Mesodermal cell (in vitro differentiated cells): Measurements from ENCODE around the gene MAP3K12.
A peak's percentile ranks its signal among the peaks of the same experiment; 100 is the strongest.

Source experiments
- H3K27ac ChIP-seq: 2 replicates; pipeline ENCODE4 v1.7.0; 2013; ENCODE audit warnings: mild to moderate bottlenecking, low read depth, low read length, moderate library complexity; ENCODE audit not compliant: severe bottlenecking
- H3K36me3 ChIP-seq: 2 replicates; pipeline ENCODE4 v1.7.1; 2013; ENCODE audit warnings: mild to moderate bottlenecking, low read length, moderate library complexity; ENCODE audit not compliant: control insufficient read depth, insufficient read depth
- H3K4me1 ChIP-seq: one replicate; pipeline ENCODE4 v1.7.1; 2013; ENCODE audit warnings: mild to moderate bottlenecking, low read length; ENCODE audit not compliant: insufficient read depth, control insufficient read depth, poor library complexity, severe bottlenecking
- H3K4me3 ChIP-seq: 2 replicates; pipeline ENCODE4 v1.7.0; 2013; ENCODE audit warnings: low read length, control low read depth, mild to moderate bottlenecking; ENCODE audit not compliant: insufficient read depth, poor library complexity, severe bottlenecking; ENCODE audit errors: extremely low read depth
- H3K9me3 ChIP-seq: 2 replicates; pipeline ENCODE4 v1.7.1; 2013; ENCODE audit warnings: mild to moderate bottlenecking, low read length, moderate library complexity; ENCODE audit not compliant: control insufficient read depth
- WGBS, 2 experiments: methylation state at CpG; one replicate each; pipeline ENCODE4 v1.1.5; 2013; ENCODE audit warnings: missing lambda C conversion rate in 2 of 2; ENCODE audit not compliant: insufficient coverage in 2 of 2; 5-methylcytosine and 5-hydroxymethylcytosine counted together

The MAP3K12 gene

DNA sequence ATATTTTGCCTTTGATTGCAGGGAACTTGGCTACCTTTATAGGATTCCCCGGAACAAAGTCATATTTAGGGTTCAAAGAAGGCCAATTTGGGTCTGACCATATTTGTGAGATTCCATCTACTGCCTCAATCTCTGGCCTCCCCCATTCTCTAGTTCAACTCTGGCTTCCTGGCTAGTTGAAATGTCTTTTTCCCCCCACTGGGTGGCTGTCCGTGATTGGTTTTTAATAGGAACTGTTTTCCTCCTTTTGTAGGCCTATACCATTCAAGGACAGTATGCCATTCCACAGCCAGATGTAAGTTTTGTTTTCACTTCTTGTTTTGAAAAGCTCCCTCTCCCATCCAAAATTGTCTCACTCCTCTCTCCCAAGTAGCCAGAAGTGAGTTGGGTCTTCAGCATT, 33.6 kb downstream of the MAP3K12 start:
- H3K4me1 ChIP-seq: peaks cover 13% of the 10 kb centered on the region
- no peaks in the 10 kb centered on the region for H3K9me3 ChIP-seq
- peaks cover 98% of the 10 kb centered on the region for H3K36me3 ChIP-seq
- H3K4me3 ChIP-seq: no peak overlapping the region
- no peak overlapping the region for H3K27ac ChIP-seq
- WGBS, 2 experiments: 100% methylated on average over 1 to 2 of the region's 2 CpGs

- Histone ChIP-seq H3K36me3 (peaks cover 98% of the 10 kb centered on the region), H3K9me3 (no peaks in the 10 kb centered on the region), H3K27ac (no peak overlapping the region), H3K4me1 (peaks cover 13% of the 10 kb centered on the region), H3K4me3 (no peak overlapping the region)
- WGBS, 2 experiments: 100% methylated on average over 11 of the region's 11 CpGs; no CpG with 5 or more reads in 1 of the 2 experiments
Measured at GRCh38 chr12:53464685-53465418, 34.4 kb downstream of the MAP3K12 start.

DNA sequence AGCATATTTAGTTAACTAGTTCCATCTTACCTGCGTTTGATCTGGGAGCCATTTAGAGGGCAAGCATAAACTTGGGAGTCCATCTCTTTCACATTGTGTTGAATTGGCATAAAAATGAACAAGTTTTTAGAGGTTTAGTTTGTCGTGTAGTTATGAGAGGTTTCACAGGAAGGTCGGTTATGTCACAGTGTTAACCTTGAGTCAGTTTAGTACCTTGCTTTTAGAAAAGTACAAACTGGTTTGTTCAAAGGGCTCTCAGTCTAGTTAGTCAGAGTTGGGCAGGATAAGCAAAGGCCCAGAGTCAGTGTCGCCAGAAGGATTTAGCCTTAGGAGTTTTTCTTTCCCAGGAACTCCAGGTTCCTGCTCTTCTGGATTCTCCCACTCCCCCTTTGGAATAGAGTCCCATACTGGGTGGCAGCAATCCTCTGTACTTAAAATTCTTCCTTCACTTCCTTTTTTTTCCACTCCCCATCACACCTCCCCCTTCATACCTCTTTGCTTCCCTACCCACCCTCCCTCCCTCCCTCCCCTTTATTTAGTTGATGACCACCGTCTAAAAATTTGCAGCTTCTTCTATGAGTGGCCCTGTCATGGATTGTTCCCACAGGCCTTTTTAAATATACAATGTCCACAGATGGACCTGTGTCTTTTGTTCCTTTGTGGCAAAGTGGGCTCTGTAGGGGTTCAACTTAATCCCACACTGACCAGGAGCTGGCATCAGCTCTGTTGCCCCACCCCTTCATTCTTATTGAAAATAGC, 35.3 kb downstream of the MAP3K12 start:
- Histone ChIP-seq H3K4me1 (peaks cover 13% of the 10 kb centered on the region), H3K9me3 (no peaks in the 10 kb centered on the region), H3K4me3 (no peak overlapping the region), H3K27ac (peak overlapping the region; percentile 8), H3K36me3 (peaks cover 98% of the 10 kb centered on the region)
- WGBS, 2 experiments: 84 to 88% methylated on average over 3 to 4 of the region's 5 CpGs

DNA sequence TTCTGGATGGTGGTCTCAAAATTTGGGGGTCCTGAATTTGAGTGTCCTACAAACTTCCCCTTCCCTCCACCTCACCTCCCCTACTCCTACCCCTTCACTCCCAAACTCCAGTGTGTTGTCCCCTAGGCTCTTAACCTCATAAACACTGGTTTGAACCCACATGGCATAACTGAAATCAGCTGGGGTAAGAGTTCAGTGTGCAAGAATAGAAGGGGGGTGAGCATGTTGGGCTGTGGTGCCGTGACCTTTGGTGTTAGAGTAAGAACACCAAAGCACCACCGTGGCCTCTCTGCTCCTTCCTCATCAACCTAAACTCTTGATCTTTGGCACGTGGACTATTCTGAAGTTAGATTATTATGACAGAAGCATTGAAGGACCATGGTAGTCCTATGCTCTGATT, 36.3 kb downstream of the MAP3K12 start:
- Histone ChIP-seq H3K4me3 (no peak overlapping the region), H3K27ac (no peak overlapping the region), H3K9me3 (no peaks in the 10 kb centered on the region), H3K4me1 (peaks cover 13% of the 10 kb centered on the region), H3K36me3 (peaks cover 98% of the 10 kb centered on the region)
- 100% methylated on average over 2 of the region's 3 CpGs; no CpG with 5 or more reads in 1 of the 2 experiments for WGBS, 2 experiments

DNA sequence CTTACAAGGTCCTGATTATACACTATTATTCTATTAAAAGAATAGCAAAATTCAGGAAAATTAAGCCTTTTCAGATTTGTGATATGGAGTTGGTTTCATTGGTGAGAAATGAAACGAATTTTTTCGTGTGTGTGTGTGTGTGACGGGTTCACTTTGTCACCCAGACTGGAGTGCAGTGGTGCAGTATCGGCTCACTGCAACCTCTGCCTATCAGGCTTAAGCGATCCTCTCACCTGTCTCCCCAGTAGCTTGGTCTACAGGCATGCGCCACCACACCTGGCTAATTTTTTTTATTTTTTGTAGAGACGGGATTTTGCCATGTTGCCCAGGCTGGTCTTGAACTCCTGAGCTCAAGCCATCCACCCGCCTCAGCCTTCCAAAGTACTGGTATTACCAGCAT, 37.7 kb downstream of the MAP3K12 start:
- Histone ChIP-seq H3K4me1 (peaks cover 13% of the 10 kb centered on the region), H3K4me3 (no peak overlapping the region), H3K9me3 (no peaks in the 10 kb centered on the region), H3K27ac (no peak overlapping the region), H3K36me3 (peaks cover 98% of the 10 kb centered on the region)
- WGBS, 2 experiments: 94 to 95% methylated on average over 6 to 8 of the region's 8 CpGs

DNA sequence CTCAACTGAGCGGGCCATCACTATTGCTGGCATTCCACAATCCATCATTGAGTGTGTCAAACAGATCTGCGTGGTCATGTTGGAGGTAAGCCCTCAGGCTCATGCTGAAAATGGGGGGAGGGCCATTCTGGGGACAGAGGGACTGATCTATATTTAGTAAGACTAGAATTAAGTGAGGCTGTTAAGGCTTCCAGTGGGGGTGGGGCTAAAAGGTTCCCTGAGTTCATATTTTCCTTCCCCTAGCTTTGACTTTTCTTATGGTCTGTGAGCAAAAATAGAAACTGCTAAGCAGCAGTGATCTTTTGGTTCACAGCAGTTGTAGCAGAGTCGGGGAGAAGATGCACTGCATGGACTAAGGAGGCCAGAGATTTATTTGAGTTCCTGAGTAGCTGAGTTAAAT, 38.2 kb downstream of the MAP3K12 start:
- peaks cover 98% of the 10 kb centered on the region for H3K36me3 ChIP-seq
- 95 to 100% methylated on average over 1 to 3 of the region's 3 CpGs for WGBS, 2 experiments

GRCh38 chr12:53459097-53459496, 40.2 kb downstream of the MAP3K12 start:
- Histone ChIP-seq H3K27ac (no peak overlapping the region), H3K36me3 (peaks cover 98% of the 10 kb centered on the region), H3K4me3 (no peak overlapping the region), H3K4me1 (peaks cover 11% of the 10 kb centered on the region), H3K9me3 (no peaks in the 10 kb centered on the region)
- WGBS, 2 experiments: 100% methylated on average over 3 of the region's 4 CpGs

More for the DNA sequence above, 38.2 kb downstream of the MAP3K12 start:
- no peaks in the 10 kb centered on the region for H3K9me3 ChIP-seq
- no peak overlapping the region for H3K27ac ChIP-seq
- H3K4me3 ChIP-seq: no peak overlapping the region
- peaks cover 13% of the 10 kb centered on the region for H3K4me1 ChIP-seq

DNA sequence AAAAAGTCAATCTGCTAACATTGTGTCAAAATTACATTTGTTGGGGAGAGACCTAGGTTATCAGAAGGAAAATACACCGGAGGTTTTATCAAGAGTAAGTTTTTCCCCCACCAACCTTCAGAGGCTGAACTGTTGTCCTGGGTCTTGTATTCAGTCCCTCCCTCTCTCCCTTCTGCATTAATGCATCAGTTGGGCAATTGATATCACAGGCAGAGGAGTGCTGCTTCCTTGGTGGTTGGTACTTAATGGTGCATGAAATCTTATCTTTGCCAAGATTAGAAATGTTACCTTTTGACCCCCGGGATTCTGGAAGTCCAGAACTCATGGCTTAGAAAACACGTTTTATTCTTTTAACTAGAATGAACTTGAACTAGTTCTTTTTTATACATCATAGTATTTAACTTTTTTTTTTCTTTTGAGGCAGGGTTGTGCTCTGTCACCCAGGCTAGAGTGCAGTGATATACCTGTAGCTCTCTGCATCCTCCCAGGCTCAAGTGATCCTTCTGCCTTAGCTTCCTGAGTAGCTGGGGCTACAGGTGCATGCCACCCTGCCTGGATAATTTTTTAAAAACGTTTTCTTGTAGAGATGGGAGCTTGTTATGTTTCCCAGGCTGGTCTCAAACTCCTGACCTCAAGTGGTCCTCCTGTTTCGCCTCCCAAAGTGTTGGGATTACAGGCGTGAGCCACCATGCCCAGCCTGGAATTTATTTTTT, 42.4 kb downstream of the MAP3K12 start:
- no peak overlapping the region for H3K27ac ChIP-seq
- 88 to 96% methylated on average over 3 to 4 of the region's 6 CpGs for WGBS, 2 experiments
- H3K4me1 ChIP-seq: peaks cover 11% of the 10 kb centered on the region
- no peak overlapping the region for H3K4me3 ChIP-seq
- H3K9me3 ChIP-seq: no peaks in the 10 kb centered on the region
- peaks cover 89% of the 10 kb centered on the region for H3K36me3 ChIP-seq

GRCh38 chr12:53454707-53455106, 44.6 kb downstream of the MAP3K12 start:
- no peak overlapping the region for H3K4me3 ChIP-seq
- peaks cover 6% of the 10 kb centered on the region for H3K4me1 ChIP-seq
- H3K36me3 ChIP-seq: peaks cover 71% of the 10 kb centered on the region
- 87 to 94% methylated on average over 2 to 3 of the region's 3 CpGs for WGBS, 2 experiments
- no peak overlapping the region for H3K27ac ChIP-seq
- no peaks in the 10 kb centered on the region for H3K9me3 ChIP-seq

- H3K4me3 ChIP-seq: peak overlapping the region; percentile 91
- peaks cover 64% of the 10 kb centered on the region for H3K36me3 ChIP-seq
- no peak overlapping the region for H3K27ac ChIP-seq
- WGBS, 2 experiments: 72 to 75% methylated on average over 4 to 5 of the region's 6 CpGs
- peaks cover 6% of the 10 kb centered on the region for H3K4me1 ChIP-seq
- H3K9me3 ChIP-seq: no peaks in the 10 kb centered on the region
Measured at GRCh38 chr12:53453953-53454640, 45.2 kb downstream of the MAP3K12 start.
